ENCODE results near the gene ATG101. TPM values are rescaled to one million over a fixed set of nuclear protein-coding genes. Genes with fewer than 3 reads are reported as not detected.

The ATG101 gene
- total RNA-seq, 1 donor from 2014 or later: 181 TPM

DNA sequence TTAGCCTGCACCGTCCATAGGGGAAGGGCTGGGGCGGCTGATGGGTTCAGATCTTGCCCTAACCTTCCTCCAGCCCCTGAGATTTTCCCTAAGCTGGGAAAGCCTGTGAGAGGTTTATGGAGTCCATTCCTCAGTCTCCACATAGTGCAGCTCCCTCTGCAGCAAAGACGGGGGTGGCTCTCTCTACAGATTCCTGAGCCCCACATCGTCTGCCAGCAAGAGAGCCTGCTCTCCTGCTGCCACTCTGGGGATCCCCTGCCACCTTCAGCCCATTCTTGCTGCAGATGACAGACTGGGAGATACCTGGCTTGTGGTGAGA, 12.8 kb downstream of the ATG101 start:
- TF ChIP-seq, protein P1, sequence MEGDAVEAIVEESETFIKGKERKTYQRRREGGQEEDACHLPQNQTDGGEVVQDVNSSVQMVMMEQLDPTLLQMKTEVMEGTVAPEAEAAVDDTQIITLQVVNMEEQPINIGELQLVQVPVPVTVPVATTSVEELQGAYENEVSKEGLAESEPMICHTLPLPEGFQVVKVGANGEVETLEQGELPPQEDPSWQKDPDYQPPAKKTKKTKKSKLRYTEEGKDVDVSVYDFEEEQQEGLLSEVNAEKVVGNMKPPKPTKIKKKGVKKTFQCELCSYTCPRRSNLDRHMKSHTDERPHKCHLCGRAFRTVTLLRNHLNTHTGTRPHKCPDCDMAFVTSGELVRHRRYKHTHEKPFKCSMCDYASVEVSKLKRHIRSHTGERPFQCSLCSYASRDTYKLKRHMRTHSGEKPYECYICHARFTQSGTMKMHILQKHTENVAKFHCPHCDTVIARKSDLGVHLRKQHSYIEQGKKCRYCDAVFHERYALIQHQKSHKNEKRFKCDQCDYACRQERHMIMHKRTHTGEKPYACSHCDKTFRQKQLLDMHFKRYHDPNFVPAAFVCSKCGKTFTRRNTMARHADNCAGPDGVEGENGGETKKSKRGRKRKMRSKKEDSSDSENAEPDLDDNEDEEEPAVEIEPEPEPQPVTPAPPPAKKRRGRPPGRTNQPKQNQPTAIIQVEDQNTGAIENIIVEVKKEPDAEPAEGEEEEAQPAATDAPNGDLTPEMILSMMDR (IDR thresholded peaks at IDR 0.05; ENCODE audit: insufficient read depth, low read length, severe bottlenecking): no peak
- no peak overlapping the region for H3K4me3 ChIP-seq (ENCODE audit: low read depth, low read length)
- FAIRE-seq (no peak), DNase-seq (ENCODE audit: low read depth) (no peak)
- no peaks in the 10 kb centered on the region for H3K36me3 ChIP-seq (ENCODE audit: control insufficient read depth, insufficient read depth, low read length)
- peaks cover 7% of the 10 kb centered on the region for H3K27me3 ChIP-seq (ENCODE audit: control insufficient read depth, insufficient read depth, low read length)

GRCh38 chr12:52082988-52083637, 13.3 kb downstream of the ATG101 start:
- no peak overlapping the region for H3K4me3 ChIP-seq (ENCODE audit: low read depth, low read length)
- DNase-seq (ENCODE audit: low read depth) (no peak), FAIRE-seq (no peak)
- TF ChIP-seq, protein P1 (IDR thresholded peaks at IDR 0.05; ENCODE audit: insufficient read depth, low read length, severe bottlenecking): peak; percentile 98
- peaks cover 9% of the 10 kb centered on the region for H3K27me3 ChIP-seq (ENCODE audit: control insufficient read depth, insufficient read depth, low read length)
- H3K36me3 ChIP-seq (ENCODE audit: control insufficient read depth, insufficient read depth, low read length): no peaks in the 10 kb centered on the region

- FAIRE-seq (no peak), DNase-seq (ENCODE audit: low read depth) (no peak)
- TF ChIP-seq, protein P1 (IDR thresholded peaks at IDR 0.05; ENCODE audit: insufficient read depth, low read length, severe bottlenecking): no peak
- no peak overlapping the region for H3K4me3 ChIP-seq (ENCODE audit: low read depth, low read length)
- H3K36me3 ChIP-seq (ENCODE audit: control insufficient read depth, insufficient read depth, low read length): no peaks in the 10 kb centered on the region
- peaks cover 13% of the 10 kb centered on the region for H3K27me3 ChIP-seq (ENCODE audit: control insufficient read depth, insufficient read depth, low read length)
Measured at GRCh38 chr12:52083638-52083996, 13.8 kb downstream of the ATG101 start.

- DNase-seq (ENCODE audit: low read depth) (no peak), FAIRE-seq (no peak)
- Histone ChIP-seq H3K4me3 (ENCODE audit: low read depth, low read length) (no peak overlapping the region), H3K36me3 (ENCODE audit: control insufficient read depth, insufficient read depth, low read length) (no peaks in the 10 kb centered on the region), H3K27me3 (ENCODE audit: control insufficient read depth, insufficient read depth, low read length) (peaks cover 13% of the 10 kb centered on the region)
- TF ChIP-seq, protein P1 (IDR thresholded peaks at IDR 0.05; ENCODE audit: insufficient read depth, low read length, severe bottlenecking): no peak
Measured at GRCh38 chr12:52084491-52085231, 14.9 kb downstream of the ATG101 start.

DNA sequence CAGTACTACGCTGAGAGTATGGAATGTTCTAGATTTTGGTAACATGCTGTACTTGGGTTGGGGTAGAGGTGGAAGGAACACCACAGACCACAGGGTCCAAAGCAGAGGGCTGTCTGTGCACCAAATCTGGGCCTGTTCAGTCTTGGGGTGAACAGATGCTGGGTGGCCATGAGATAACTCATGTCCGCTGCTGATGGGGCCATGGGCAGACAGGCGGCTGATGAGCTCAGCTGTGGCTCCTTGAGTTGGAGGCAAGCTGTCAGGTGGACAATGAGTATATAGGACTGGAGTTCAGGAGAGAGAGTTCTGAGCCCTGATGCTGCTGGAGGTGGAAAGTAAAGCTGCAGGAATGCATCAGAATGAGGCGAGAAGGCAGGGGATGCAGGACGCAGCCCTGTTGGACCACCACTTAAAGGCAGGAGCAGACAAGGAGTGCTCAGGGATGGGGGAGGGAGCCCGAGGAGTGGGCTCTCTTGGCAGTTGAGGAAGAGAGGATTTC, 16.0 kb downstream of the ATG101 start:
- FAIRE-seq (no peak), DNase-seq (ENCODE audit: low read depth) (no peak)
- H3K4me3 ChIP-seq (ENCODE audit: low read depth, low read length): no peak overlapping the region
- no peaks in the 10 kb centered on the region for H3K36me3 ChIP-seq (ENCODE audit: control insufficient read depth, insufficient read depth, low read length)
- peaks cover 16% of the 10 kb centered on the region for H3K27me3 ChIP-seq (ENCODE audit: control insufficient read depth, insufficient read depth, low read length)
- TF ChIP-seq, protein P1 (IDR thresholded peaks at IDR 0.05; ENCODE audit: insufficient read depth, low read length, severe bottlenecking): no peak

Measured in bronchial epithelial cell (primary cell).